GM18873 (cell line): ENCODE data around the gene HRH2.

Source experiments
- ATAC-seq: cut with Tn5 transposase; IDR thresholded peaks from one replicate; pipeline ENCODE4 v1.9.1; 2021; ENCODE audit warnings: mild to moderate bottlenecking, moderate library complexity, moderate number of reproducible peaks; ENCODE audit not compliant: unreplicated experiment, low FRiP score

HRH2 gene

GRCh38 chr5:175731756-175732465 is 74.0 kb downstream of the HRH2 start:
- no peak for ATAC-seq

GRCh38 chr5:175733017-175733416 is 75.1 kb downstream of the HRH2 start:
- ATAC-seq = no peak

- no peak for ATAC-seq
Observed at GRCh38 chr5:175734016-175734415, 76.1 kb downstream of the HRH2 start.

- no peak for ATAC-seq
Observed at GRCh38 chr5:175734501-175734900, 76.6 kb downstream of the HRH2 start.

- no peak for ATAC-seq
Observed at GRCh38 chr5:175735701-175736100, 77.8 kb downstream of the HRH2 start.

DNA sequence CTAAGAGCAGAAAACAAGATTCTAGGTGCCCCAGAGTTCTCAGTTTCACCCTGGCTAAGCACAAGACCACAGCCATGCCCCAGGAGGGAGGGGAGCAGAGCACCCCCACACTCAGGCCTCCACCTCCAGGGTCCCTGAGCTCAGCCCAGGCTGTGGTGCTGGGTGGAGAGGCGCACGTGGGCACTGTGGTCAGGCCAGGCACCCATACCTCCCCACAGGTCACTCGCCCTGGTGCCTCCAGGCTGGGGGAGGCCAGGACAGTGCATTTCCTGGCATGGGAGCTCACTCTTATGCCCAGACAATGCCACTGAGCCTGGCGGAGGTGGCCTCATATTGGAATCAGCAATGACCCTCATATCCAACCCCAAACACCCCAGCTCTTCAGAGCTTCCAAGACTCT is 78.8 kb downstream of the HRH2 start:
- no peak for ATAC-seq

- no peak for ATAC-seq
Observed at GRCh38 chr5:175737481-175737880, 79.6 kb downstream of the HRH2 start.

- ATAC-seq = no peak
Observed at GRCh38 chr5:175738126-175738525, 80.3 kb downstream of the HRH2 start.

- ATAC-seq = no peak
Observed at GRCh38 chr5:175738602-175739133, 80.8 kb downstream of the HRH2 start.

- no peak for ATAC-seq
Observed at GRCh38 chr5:175740014-175740413, 82.1 kb downstream of the HRH2 start.

- no peak for ATAC-seq
Observed at GRCh38 chr5:175741556-175741955, 83.7 kb downstream of the HRH2 start.

GRCh38 chr5:175742290-175742994 is 84.6 kb downstream of the HRH2 start:
- ATAC-seq = no peak

DNA sequence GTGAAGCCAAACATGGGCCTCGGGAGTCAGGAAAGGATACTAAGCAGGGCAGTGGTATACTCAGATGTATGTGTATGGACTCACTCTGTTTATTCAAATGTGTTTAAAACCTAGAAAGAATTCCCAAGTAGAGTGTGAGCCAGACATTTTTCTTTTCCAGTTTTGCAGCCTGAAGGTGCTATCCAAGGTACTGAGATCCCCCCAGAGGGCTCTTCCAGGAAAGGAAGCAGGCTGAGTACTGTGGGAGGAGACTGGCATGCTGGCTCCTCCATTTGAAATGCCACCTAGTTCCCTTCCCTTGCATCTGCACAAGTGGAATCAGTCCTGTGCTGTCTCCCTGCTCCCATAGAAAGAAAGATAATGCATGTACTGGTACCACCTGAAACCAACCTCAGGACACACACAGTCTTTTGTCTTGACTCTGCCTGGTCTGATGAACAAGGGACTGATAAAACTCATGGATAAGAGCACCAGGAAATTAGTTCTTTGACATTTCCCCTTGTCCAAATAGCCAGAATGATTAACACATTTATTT is 85.9 kb downstream of the HRH2 start:
- ATAC-seq = no peak

DNA sequence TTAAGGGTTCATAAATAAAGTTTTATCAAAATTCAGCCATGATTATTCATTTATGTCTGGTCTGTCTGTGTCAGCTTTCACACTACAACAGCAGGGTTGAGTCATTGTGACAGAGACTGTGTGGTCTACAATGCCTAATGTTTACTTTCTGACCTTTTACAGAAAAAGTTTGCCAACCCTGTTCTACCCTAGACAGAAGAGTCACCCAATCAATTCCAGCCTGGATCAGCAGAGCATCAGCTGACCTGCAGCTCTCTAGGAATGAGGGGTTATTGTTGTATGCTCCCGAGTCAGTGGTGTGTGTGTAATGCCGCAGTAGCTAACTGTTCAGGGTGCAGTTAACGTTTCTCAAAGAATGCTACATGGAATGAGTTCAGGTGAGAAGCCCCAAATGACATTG is 87.3 kb downstream of the HRH2 start:
- no peak for ATAC-seq

DNA sequence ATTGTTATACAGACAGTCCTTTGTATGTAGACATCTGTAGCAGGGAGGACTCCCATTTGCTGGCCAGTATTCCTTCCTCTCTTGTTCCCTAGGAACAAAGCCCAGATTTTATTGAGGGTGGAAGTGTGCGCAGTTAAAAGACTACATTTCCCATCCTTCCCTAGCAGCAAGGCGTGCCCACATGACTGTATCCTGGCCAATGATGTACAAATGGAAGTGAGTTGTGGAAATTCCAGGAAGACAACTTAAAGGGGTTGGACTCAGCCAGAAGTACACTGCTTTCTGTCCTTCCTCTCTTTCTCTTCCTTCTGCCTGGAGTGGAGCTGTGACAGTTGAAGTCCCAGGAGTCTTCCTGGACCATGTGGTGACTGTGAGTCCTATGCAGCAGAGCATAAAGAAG is 89.0 kb downstream of the HRH2 start:
- no peak for ATAC-seq

- no peak for ATAC-seq
Observed at GRCh38 chr5:175747539-175748060, 89.7 kb downstream of the HRH2 start.

DNA sequence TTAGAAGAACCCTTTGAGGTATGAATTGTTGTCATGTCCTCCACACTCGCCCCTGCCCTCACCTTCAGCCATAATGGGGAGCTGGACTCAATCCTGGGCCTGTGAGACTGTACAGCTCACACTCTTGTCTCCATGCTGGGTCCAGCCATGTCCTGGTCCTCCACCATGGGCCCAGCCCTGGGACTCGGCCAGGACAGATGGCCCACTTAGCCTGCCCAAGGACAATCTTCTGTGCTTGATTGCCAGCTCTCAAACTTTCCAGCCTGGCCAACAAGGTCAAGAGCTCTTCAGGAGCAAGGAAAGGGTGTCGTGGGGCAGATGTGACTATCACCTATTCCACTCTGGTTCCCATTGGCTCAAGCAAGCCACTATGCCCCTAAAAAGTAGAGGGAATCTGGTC is 90.8 kb downstream of the HRH2 start:
- no peak for ATAC-seq

GRCh38 chr5:175749591-175749990 is 91.7 kb downstream of the HRH2 start:
- no peak for ATAC-seq

GRCh38 chr5:175750511-175750931 is 92.7 kb downstream of the HRH2 start:
- no peak for ATAC-seq

- ATAC-seq = no peak
Observed at GRCh38 chr5:175751369-175751768, 93.5 kb downstream of the HRH2 start.

DNA sequence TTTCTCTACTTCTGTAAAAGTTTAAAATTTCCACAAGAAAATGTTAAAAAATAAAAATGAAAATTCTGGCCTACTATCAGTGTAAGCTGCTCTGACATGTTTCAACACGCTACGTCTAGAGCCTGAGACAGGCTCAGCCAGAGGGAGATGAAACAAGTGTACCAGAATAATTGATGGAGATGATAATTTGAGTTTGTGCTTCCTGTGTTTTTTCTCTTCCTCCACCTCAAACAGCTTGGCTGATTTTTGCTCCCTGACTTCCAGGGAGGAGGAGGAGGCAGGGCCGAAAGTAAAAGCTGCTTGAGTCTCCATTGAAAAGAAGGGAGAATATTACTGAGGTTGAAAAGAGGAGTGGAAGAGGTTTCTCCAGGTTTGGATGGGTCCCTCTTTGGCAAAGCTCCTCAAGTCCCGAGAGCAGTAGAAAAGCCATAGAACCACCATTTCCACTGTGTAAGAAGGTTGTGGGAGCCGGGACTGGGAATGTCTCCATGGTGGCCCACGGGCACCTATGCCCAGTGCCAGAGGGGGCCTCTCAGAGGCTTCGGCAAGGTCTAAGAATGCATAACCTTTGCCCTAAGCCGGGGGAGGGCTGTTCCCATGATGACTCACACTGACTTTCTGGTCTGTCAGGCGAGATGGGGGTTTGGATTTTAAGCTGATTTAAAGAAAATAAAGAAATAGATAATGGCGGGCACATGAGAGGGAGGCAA is 95.1 kb downstream of the HRH2 start:
- ATAC-seq = no peak
